ENCODE measurements around the gene DCTPP1.

- TF ChIP-seq CTCF (IDR thresholded peaks at IDR 0.05; ENCODE audit: poor library complexity, severe bottlenecking) (no peak), EP300 (conservative IDR thresholded peaks at IDR 0.05; ENCODE audit: poor library complexity, severe bottlenecking) (no peak), EZH2 (IDR thresholded peaks at IDR 0.05; ENCODE audit: borderline replicate concordance, insufficient read depth, low read length, poor library complexity, severe bottlenecking) (no peak), TAF1 (IDR thresholded peaks at IDR 0.05; ENCODE audit: low read depth) (no peak), SMC3 (conservative IDR thresholded peaks at IDR 0.05; ENCODE audit: poor library complexity) (no peak), POLR2AphosphoS5 (IDR thresholded peaks at IDR 0.05) (no peak)
Measured at GRCh38 chr16:30382111-30382881, 47.5 kb downstream of the DCTPP1 start, which contains the start of gene SEPTIN1.
